OCI-LY7 (cell line): ENCODE measurements around the gene LRRC39. TPM values are rescaled to one million over a fixed set of nuclear protein-coding genes. Genes with fewer than 3 reads are reported as not detected.
"Not testable (repeated sequence)": the region's sequence is repeated elsewhere in the genome, so short reads cannot be mapped to it uniquely, and the experiment has no call there.

Source experiments
- BruUV-seq: library from RNA; stranded (reverse); fragments of 400-500 nt; replicated peaks from 2 replicates; lab custom pipeline; 2021; lab: Mats Ljungman, UMichigan
- CTCF ChIA-PET: fragments of 300-600 bp; sonication (Branson Sonifier 250); formaldehyde crosslinking; loops from one replicate; lab custom pipeline; 2022; ENCODE audit warnings: antibody characterized with exemption; ENCODE audit not compliant: unreplicated experiment; lab: Charles Lee
- POLR2A ChIA-PET: fragments of 300-600 bp; sonication (Branson Sonifier 250); formaldehyde crosslinking; loops from one replicate; lab custom pipeline; 2022; ENCODE audit warnings: antibody characterized with exemption; lab: Charles Lee
- DNase-seq: peaks from one replicate; pipeline ENCODE4 v3.0.0-alpha.2; 2015; ENCODE audit warnings: low spot score
- H2AFZ ChIP-seq: fragments of 200-600 bp; sonication (generic), shearing (Covaris generic); 2 replicates; pipeline ENCODE4 v1.6.1; 2014; ENCODE audit warnings: mild to moderate bottlenecking, antibody characterized with exemption, low read length, moderate library complexity
- H3K27ac ChIP-seq: fragments of 200-600 bp; sonication (generic); 2 replicates; pipeline ENCODE4 v1.5.1; 2014; ENCODE audit warnings: mixed run types, low read depth, mild to moderate bottlenecking, moderate library complexity, low read length, inconsistent platforms; ENCODE audit not compliant: poor library complexity, severe bottlenecking
- H3K36me3 ChIP-seq: fragments of 200-600 bp; sonication (generic); 2 replicates; pipeline ENCODE4 v1.6.1; 2014; ENCODE audit warnings: mild to moderate bottlenecking, antibody characterized with exemption, low read length, moderate library complexity, mixed read lengths; ENCODE audit not compliant: insufficient read depth
- H3K4me1 ChIP-seq: fragments of 200-600 bp; sonication (generic); 2 replicates; pipeline ENCODE4 v1.5.1; 2014; ENCODE audit warnings: mild to moderate bottlenecking, low read length; ENCODE audit not compliant: insufficient read depth, poor library complexity, severe bottlenecking
- H3K4me2 ChIP-seq: fragments of 200-600 bp; sonication (generic); 2 replicates; pipeline ENCODE4 v1.6.1; 2014; ENCODE audit warnings: mild to moderate bottlenecking, low read length
- H3K4me3 ChIP-seq: fragments of 200-600 bp; sonication (generic); 2 replicates; pipeline ENCODE4 v1.5.1; 2014; ENCODE audit warnings: mild to moderate bottlenecking, low read depth, low read length; ENCODE audit not compliant: poor library complexity, severe bottlenecking
- H3K79me2 ChIP-seq: fragments of 200-600 bp; sonication (generic); 2 replicates; pipeline ENCODE4 v1.6.1; 2016; ENCODE audit warnings: low read depth, mild to moderate bottlenecking, low read length, moderate library complexity, mixed read lengths; ENCODE audit not compliant: insufficient read depth
- H3K9me2 ChIP-seq: fragments of 200-600 bp; sonication (generic); 2 replicates; pipeline ENCODE4 v1.6.1; 2016; ENCODE audit warnings: mild to moderate bottlenecking, low read length, mixed read lengths; ENCODE audit not compliant: insufficient read depth
- H3K9me3 ChIP-seq: fragments of 200-600 bp; sonication (generic); 2 replicates; pipeline ENCODE4 v1.6.1; 2014; ENCODE audit warnings: mild to moderate bottlenecking, mixed run types, low read length, mixed read lengths
- H4K20me1 ChIP-seq: fragments of 200-600 bp; sonication (generic); 2 replicates; pipeline ENCODE4 v1.6.1; 2014; ENCODE audit warnings: mild to moderate bottlenecking, antibody characterized with exemption, low read length, moderate library complexity, mixed read lengths; ENCODE audit not compliant: insufficient read depth
- EZH2phosphoT487 ChIP-seq: fragments of 200-600 bp; sonication (generic); IDR thresholded peaks from 2 replicates; pipeline ENCODE4 v1.6.1; 2018; ENCODE audit warnings: low read depth, borderline replicate concordance, mild to moderate bottlenecking, mixed run types, antibody characterized with exemption, low read length, moderate library complexity, mixed read lengths
- intact Hi-C: fragments of 100-400 bp; cut with micrococcal nuclease; formaldehyde crosslinking; loops from one replicate; pipeline ENCODE4 v1.10.0; 2022; ENCODE audit not compliant: unreplicated experiment
- total RNA-seq, 2 experiments: library from RNA; depleted of rRNA in 1 of 2; stranded (reverse); fragments of >200 nt in 1 of 2; shearing (Covaris generic) in 1 of 2; gene quantifications; 2 replicates each; pipeline ENCODE4 v1.2.3, GENCODE V29; 2014 to 2022
- TF ChIP-seq, protein P1 (sequence below): fragments of 200-600 bp; sonication (generic); conservative IDR thresholded peaks from 2 replicates; pipeline ENCODE4 v1.5.1; 2014; ENCODE audit warnings: mild to moderate bottlenecking, antibody characterized with exemption, low read length, moderate library complexity, mixed read lengths

The LRRC39 gene
- total RNA-seq, 2 experiments from 2014 or later: 1.5 to 1.8 TPM

GRCh38 chr1:100200060-100200459 lies 22.0 kb upstream of the LRRC39 start:
- intact Hi-C loops, H3K4me1 ChIP-seq, H2AFZ ChIP-seq, POLR2A ChIA-PET, CTCF ChIA-PET, H3K4me3 ChIP-seq, H3K27ac ChIP-seq, BruUV-seq, H3K4me2 ChIP-seq, H3K9me3 ChIP-seq, H3K79me2 ChIP-seq, H4K20me1 ChIP-seq, H3K9me2 ChIP-seq, DNase-seq: not testable (repeated sequence)
- peaks cover 67% of the 10 kb centered on the region for H3K36me3 ChIP-seq

DNA sequence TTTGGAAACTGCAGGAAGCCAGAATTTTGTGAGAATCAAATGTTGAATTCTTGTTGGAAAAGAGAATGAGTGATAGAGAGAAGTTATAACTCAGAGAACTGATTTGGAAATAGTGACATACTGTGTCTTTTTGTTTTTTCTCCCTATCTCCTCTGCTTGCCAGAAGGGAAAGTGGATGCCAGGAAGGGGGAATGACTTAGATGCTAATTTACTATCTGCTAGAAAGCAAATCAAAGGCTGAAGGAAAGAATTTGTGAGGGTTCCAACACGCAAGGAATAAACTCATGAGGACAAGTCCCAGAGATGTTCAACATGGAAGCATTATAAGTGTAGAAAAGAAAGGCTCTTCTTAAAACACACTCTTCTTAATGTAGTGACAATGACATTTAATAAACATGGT lies 20.5 kb upstream of the LRRC39 start:
- H3K4me3 ChIP-seq: no peak overlapping the region
- POLR2A ChIA-PET: no interaction called here
- CTCF ChIA-PET: no interaction called here
- no peaks in the 10 kb centered on the region for H3K79me2 ChIP-seq
- no peaks in the 10 kb centered on the region for H3K9me3 ChIP-seq
- H2AFZ ChIP-seq: no peak overlapping the region
- BruUV-seq: no TSS peak
- no peak for DNase-seq
- H3K9me2 ChIP-seq: no peaks in the 10 kb centered on the region
- H3K36me3 ChIP-seq: peaks cover 64% of the 10 kb centered on the region
- intact Hi-C loops: no loop called here
- H3K4me2 ChIP-seq: no peak overlapping the region
- no peaks in the 10 kb centered on the region for H3K4me1 ChIP-seq
- H4K20me1 ChIP-seq: no peaks in the 10 kb centered on the region
- no peak overlapping the region for H3K27ac ChIP-seq
- TF ChIP-seq, protein P1, sequence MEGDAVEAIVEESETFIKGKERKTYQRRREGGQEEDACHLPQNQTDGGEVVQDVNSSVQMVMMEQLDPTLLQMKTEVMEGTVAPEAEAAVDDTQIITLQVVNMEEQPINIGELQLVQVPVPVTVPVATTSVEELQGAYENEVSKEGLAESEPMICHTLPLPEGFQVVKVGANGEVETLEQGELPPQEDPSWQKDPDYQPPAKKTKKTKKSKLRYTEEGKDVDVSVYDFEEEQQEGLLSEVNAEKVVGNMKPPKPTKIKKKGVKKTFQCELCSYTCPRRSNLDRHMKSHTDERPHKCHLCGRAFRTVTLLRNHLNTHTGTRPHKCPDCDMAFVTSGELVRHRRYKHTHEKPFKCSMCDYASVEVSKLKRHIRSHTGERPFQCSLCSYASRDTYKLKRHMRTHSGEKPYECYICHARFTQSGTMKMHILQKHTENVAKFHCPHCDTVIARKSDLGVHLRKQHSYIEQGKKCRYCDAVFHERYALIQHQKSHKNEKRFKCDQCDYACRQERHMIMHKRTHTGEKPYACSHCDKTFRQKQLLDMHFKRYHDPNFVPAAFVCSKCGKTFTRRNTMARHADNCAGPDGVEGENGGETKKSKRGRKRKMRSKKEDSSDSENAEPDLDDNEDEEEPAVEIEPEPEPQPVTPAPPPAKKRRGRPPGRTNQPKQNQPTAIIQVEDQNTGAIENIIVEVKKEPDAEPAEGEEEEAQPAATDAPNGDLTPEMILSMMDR: no peak
- TF ChIP-seq EZH2phosphoT487: no peak

GRCh38 chr1:100188617-100189016 lies 10.6 kb upstream of the LRRC39 start:
- ChIA-PET CTCF (no interaction called here), POLR2A (interaction anchor here (0.7 kb wide), 1 partner anchor 28 kb away, joined by 3 read pairs; no protein-coding TSS in a partner anchor)
- H3K36me3 ChIP-seq: no peaks in the 10 kb centered on the region
- no peak overlapping the region for H3K4me3 ChIP-seq
- intact Hi-C loops: no loop called here
- H2AFZ ChIP-seq: no peak overlapping the region
- no peaks in the 10 kb centered on the region for H3K9me3 ChIP-seq
- DNase-seq: no peak
- no peak for TF ChIP-seq EZH2phosphoT487
- TF ChIP-seq, protein P1: no peak
- no peaks in the 10 kb centered on the region for H3K79me2 ChIP-seq
- H3K4me1 ChIP-seq: peaks cover 11% of the 10 kb centered on the region
- no TSS peak for BruUV-seq
- H4K20me1 ChIP-seq: no peaks in the 10 kb centered on the region
- H3K9me2 ChIP-seq: no peaks in the 10 kb centered on the region
- H3K27ac ChIP-seq: no peak overlapping the region
- no peak overlapping the region for H3K4me2 ChIP-seq
